Common myeloid progenitor, CD34-positive (primary cell): ENCODE results near the gene DHRS3.

Source experiments
- CTCF ChIA-PET: fragments of 350-600 bp; sonication (Branson Sonifier 250); formaldehyde crosslinking; loops from one replicate; lab custom pipeline; 2021; ENCODE audit warnings: antibody characterized with exemption; lab: Charles Lee
- POLR2A ChIA-PET: fragments of 350-600 bp; sonication (Branson Sonifier 250); formaldehyde crosslinking; loops from one replicate; lab custom pipeline; 2021; ENCODE audit warnings: antibody characterized with exemption; lab: Charles Lee
- DNase-seq, 3 donors: peaks; one replicate each; pipeline versions ENCODE4 v3.0.0 to v3.0.0-alpha.2; 2013
- H3K27ac ChIP-seq, 2 experiments: 1 replicate in 1 of 2; 2 replicates in 1 of 2; pipeline ENCODE4 v1.7.0; 2013; ENCODE audit warnings: inconsistent platforms in 2 of 2, low read length in 2 of 2, mild to moderate bottlenecking in 2 of 2, low read depth in 1 of 2, moderate library complexity in 1 of 2; ENCODE audit not compliant: severe bottlenecking in 2 of 2, insufficient read depth in 1 of 2, poor library complexity in 1 of 2
- H3K27me3 ChIP-seq, 5 experiments: replicated peaks in 2 of 5; 1 replicate in 3 of 5; 2 replicates in 2 of 5; pipeline versions ENCODE4 v1.6.1 to v1.7.0; 2013; ENCODE audit warnings: low read length in 4 of 5, mild to moderate bottlenecking in 2 of 5, moderate library complexity in 2 of 5, inconsistent platforms in 1 of 5; ENCODE audit not compliant: insufficient read depth in 5 of 5, control insufficient read depth in 4 of 5
- H3K36me3 ChIP-seq, 4 experiments: 1 replicate in 2 of 4; 2 replicates in 2 of 4; pipeline versions ENCODE4 v1.6.1 to v1.7.0; 2013; ENCODE audit warnings: low read length in 3 of 4, control low read depth in 1 of 4, mild to moderate bottlenecking in 1 of 4; ENCODE audit not compliant: control insufficient read depth in 4 of 4, insufficient read depth in 4 of 4
- H3K4me1 ChIP-seq, 4 experiments: 1 replicate in 3 of 4; 2 replicates in 1 of 4; pipeline versions ENCODE4 v1.6.1 to v1.7.1; 2013; ENCODE audit warnings: low read length in 3 of 4, mild to moderate bottlenecking in 3 of 4, control low read depth in 1 of 4, inconsistent platforms in 1 of 4, moderate library complexity in 1 of 4; ENCODE audit not compliant: control insufficient read depth in 4 of 4, insufficient read depth in 4 of 4; ENCODE audit errors: control extremely low read depth in 1 of 4
- H3K4me3 ChIP-seq, 7 experiments: 1 replicate in 4 of 7; 2 replicates in 3 of 7; pipeline versions ENCODE4 v1.5.1 to v1.7.0; 2013; ENCODE audit warnings: mild to moderate bottlenecking in 7 of 7, low read length in 6 of 7, moderate library complexity in 6 of 7, inconsistent platforms in 2 of 7, low read depth in 2 of 7, control low read depth in 1 of 7; ENCODE audit not compliant: insufficient read depth in 4 of 7, control insufficient read depth in 1 of 7; ENCODE audit errors: extremely low read depth in 1 of 7
- H3K9me3 ChIP-seq, 5 experiments: 1 replicate in 4 of 5; 2 replicates in 1 of 5; pipeline versions ENCODE4 v1.6.1 to v1.7.1; 2013; ENCODE audit warnings: low read length in 4 of 5, mild to moderate bottlenecking in 2 of 5, inconsistent platforms in 1 of 5, low read depth in 1 of 5, moderate library complexity in 1 of 5; ENCODE audit not compliant: control insufficient read depth in 4 of 5, insufficient read depth in 2 of 5; ENCODE audit errors: control extremely low read depth in 1 of 5
- WGBS: methylation state at CpG from one replicate; pipeline ENCODE4 v1.1.5; 2013; ENCODE audit not compliant: insufficient coverage; 5-methylcytosine and 5-hydroxymethylcytosine counted together

The DHRS3 gene

DNA sequence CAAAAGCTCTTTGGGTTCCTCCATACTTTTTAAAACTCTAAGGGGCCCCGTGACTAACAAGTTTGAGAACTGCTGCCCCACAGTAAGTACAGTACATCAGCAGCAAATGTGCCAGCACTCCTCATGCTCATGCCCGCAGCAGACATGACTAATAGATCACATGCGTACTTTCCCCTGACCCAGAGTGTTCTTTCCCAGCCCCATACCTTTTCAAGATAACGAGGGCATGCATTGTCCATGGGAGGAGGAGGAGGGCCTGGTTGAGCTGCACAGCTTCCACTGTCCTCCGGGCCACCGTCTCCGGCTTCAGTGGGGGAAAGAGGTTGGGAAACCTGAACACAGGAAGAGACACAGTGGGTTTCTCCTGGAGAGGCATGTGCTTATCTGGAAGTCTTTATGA lies 45.5 kb downstream of the DHRS3 start:
- Histone ChIP-seq H3K36me3 (no peaks in the 10 kb centered on the region), H3K4me1 (no peaks in the 10 kb centered on the region), H3K27me3 (no peaks in the 10 kb centered on the region), H3K27ac (no peak overlapping the region), H3K9me3 (no peaks in the 10 kb centered on the region), H3K4me3 (no peak overlapping the region)
- POLR2A ChIA-PET: no interaction called here
- DNase-seq: no peak
- CTCF ChIA-PET: no interaction called here
- WGBS: 98% methylated on average over 7 of the region's 7 CpGs

- Histone ChIP-seq H3K4me3 (no peak overlapping the region), H3K36me3 (no peaks in the 10 kb centered on the region), H3K27me3 (no peaks in the 10 kb centered on the region), H3K9me3 (no peaks in the 10 kb centered on the region), H3K4me1 (no peaks in the 10 kb centered on the region), H3K27ac (no peak overlapping the region)
- WGBS: 98% methylated on average over 4 of the region's 5 CpGs
- ChIA-PET CTCF (no interaction called here), POLR2A (no interaction called here)
- no peak for DNase-seq
These were observed 47.7 kb downstream of the DHRS3 start for GRCh38 chr1:12570291-12570690.

GRCh38 chr1:12568009-12568767 lies 49.8 kb downstream of the DHRS3 start:
- no peaks in the 10 kb centered on the region for H3K36me3 ChIP-seq
- H3K27me3 ChIP-seq: no peaks in the 10 kb centered on the region
- no peak overlapping the region for H3K27ac ChIP-seq
- no peaks in the 10 kb centered on the region for H3K4me1 ChIP-seq
- WGBS: 90% methylated on average over 8 of the region's 14 CpGs
- no peak overlapping the region for H3K4me3 ChIP-seq
- no peak for DNase-seq
- ChIA-PET POLR2A (interaction anchor here (0.6 kb wide), 1 partner anchor 48 kb away, joined by 3 read pairs; no protein-coding TSS in a partner anchor), CTCF (no interaction called here)
- H3K9me3 ChIP-seq: peaks cover 0 to 16% (median 11%) of the 10 kb centered on the region in 5 experiments

- H3K27ac ChIP-seq: no peak overlapping the region
- H3K9me3 ChIP-seq: peaks cover 0 to 23% (median 18%) of the 10 kb centered on the region in 5 experiments
- 98% methylated on average over 7 of the region's 9 CpGs for WGBS
- ChIA-PET CTCF (interaction anchor here (1.3 kb wide), 1 partner anchor 62 kb away, joined by 3 read pairs; no protein-coding TSS in a partner anchor), POLR2A (interaction anchor here (0.5 kb wide), 1 partner anchor 287 kb away, joined by 5 read pairs; no protein-coding TSS in a partner anchor)
- H3K4me1 ChIP-seq: no peaks in the 10 kb centered on the region
- no peaks in the 10 kb centered on the region for H3K36me3 ChIP-seq
- H3K27me3 ChIP-seq: no peaks in the 10 kb centered on the region
- no peak overlapping the region for H3K4me3 ChIP-seq
- no peak for DNase-seq
These were observed 50.7 kb downstream of the DHRS3 start for GRCh38 chr1:12567288-12567819.

DNA sequence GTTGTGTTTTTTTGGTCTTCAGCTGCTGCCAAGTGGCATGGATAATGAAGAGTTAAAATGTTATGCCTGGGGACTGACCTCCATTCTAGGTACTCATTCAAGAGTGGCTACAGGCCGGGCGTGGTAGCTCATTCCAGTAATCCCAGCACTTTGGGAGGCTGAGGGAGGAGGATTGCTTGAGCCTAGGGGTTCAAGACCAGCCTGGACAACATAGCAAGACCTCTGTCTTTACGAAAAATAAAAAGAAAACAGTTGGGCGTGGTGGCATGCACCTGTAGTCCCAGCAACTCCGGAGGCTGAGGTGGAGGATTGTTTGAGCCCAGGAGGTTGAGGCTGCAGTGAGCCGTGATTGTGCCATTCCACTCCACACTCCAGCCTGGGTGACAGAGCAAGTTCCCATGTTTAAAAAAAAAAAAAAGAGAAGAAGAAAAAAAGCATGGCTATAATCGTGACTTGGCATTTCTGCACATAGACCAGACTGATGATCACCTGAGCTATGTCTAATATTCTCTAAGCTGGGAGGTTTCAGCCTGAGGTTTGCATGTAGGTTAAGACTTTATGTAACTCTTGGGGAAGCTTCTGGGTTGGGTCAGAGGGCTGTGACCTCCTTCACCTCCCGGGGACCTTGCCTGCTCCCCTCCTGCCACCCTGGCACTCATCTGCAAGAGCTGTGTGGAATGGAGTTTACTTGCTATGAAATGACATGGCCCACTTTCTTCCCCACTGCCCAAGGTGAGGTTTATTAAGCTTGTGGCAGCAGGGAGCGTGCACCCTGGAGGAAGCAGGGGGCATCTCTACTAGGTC lies 51.3 kb downstream of the DHRS3 start:
- peak; percentile 12 to 46 (median 45) for DNase-seq
- ChIA-PET CTCF (interaction anchor here (1.3 kb wide), 1 partner anchor 63 kb away, joined by 3 read pairs; no protein-coding TSS in a partner anchor), POLR2A (interaction anchor here (0.5 kb wide), 1 partner anchor 286 kb away, joined by 5 read pairs; no protein-coding TSS in a partner anchor)
- Histone ChIP-seq H3K9me3 (peaks cover 0 to 23% (median 19%) of the 10 kb centered on the region in 5 experiments), H3K4me1 (no peaks in the 10 kb centered on the region), H3K27ac (no peak overlapping the region), H3K27me3 (no peaks in the 10 kb centered on the region), H3K36me3 (no peaks in the 10 kb centered on the region), H3K4me3 (no peak overlapping the region)
- 89% methylated on average over 6 of the region's 9 CpGs for WGBS

DNA sequence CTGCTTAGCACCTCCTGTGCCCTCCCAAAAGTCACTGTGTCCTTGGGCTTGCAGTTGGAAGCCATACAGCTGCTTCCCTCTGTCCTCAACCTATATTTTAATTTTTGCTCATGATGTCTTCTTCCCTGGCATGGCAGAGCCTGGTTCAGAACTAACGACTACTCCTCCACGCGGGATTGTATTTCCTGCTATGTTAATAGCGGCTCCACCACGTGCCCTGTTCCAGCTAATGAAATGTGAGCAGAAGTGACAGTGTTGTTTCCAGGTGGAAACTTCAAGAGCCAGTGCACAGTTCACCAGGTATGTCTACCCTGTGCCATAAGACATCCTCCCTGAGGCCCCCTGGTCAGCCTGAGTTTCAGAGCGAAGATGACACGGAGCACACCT lies 52.1 kb downstream of the DHRS3 start:
- 87% methylated on average over 7 of the region's 7 CpGs for WGBS
- ChIA-PET POLR2A (no interaction called here), CTCF (interaction anchor here (1.3 kb wide), 1 partner anchor 64 kb away, joined by 3 read pairs; no protein-coding TSS in a partner anchor)
- Histone ChIP-seq H3K4me3 (no peak overlapping the region), H3K36me3 (no peaks in the 10 kb centered on the region), H3K27ac (no peak overlapping the region), H3K9me3 (peaks cover 0 to 23% (median 19%) of the 10 kb centered on the region in 5 experiments), H3K4me1 (no peaks in the 10 kb centered on the region), H3K27me3 (no peaks in the 10 kb centered on the region)
- peak in 2 of 3 donors; percentile 35 to 38 for DNase-seq
